ENCODE data around the gene SHFL.

DNA sequence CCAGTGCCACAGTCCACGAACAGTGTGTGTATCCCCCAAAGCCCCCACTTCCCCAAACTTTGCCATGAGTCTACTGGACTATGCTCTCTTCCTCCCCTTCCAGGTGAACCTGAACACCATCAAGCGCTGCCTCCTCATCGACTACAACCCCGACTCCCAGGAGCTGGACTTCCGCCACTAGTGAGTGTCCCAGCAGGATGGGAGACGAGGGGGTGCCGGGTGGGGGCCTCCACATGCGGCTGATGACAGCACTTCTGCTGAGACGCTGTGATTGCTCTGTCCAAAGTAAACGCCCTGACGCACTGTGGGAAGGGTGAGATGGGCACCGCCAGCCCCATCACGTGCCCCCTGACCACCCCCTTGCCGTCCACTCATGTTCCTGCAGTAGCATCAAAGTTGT is 23.4 kb downstream of the SHFL start:
- TF ChIP-seq CTCF (IDR thresholded peaks at IDR 0.05) = no peak
- no peak for TF ChIP-seq POLR2A (IDR thresholded peaks at IDR 0.05)
